Esophagus muscularis mucosa (tissue), 3 donors: ENCODE results near the gene CD28.

Experiments
- POLR2A ChIP-seq: fragments of 450-650 bp; IDR thresholded peaks from one replicate; pipeline ENCODE4 v1.6.1; 2017; ENCODE audit warnings: antibody characterized with exemption, moderate library complexity, mild to moderate bottlenecking, low read depth
- POLR2AphosphoS5 ChIP-seq, 2 donors: sonication (generic); formaldehyde crosslinking; IDR thresholded peaks; one replicate each; pipeline ENCODE4 v1.6.1; 2017; ENCODE audit warnings: antibody characterized with exemption in 2 of 2
- TF ChIP-seq, protein P1 (sequence below), 3 experiments: fragments of 200-600 bp in 2 of 3; fragments of 450-650 bp in 1 of 3; sonication (generic) in 2 of 3; IDR thresholded peaks; one replicate each; pipeline ENCODE4 v1.5.1; 2017 to 2019; ENCODE audit warnings: antibody characterized with exemption in 3 of 3, mild to moderate bottlenecking in 2 of 3, moderate library complexity in 1 of 3

DNA sequence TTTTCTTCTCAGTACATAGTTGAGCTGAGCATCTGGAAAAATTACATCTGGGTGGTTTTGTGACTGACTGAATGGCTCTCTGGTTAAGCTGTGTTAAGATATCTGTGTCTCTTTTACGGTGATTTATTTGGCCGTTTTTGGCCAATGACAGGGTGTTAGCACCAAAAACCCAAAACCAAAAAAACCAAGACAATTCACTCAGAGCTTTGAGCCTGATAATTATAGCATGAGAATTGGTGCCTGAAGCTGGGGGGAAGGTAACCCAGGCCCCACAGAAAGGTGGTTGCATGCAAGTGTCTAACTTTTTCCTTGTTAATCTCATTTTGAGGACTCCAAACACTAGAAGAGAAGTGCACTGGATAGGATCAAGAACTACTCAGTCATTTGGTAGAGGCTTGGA is 4.5 kb downstream of the CD28 start:
- no peak for TF ChIP-seq POLR2A
- TF ChIP-seq, protein P1, sequence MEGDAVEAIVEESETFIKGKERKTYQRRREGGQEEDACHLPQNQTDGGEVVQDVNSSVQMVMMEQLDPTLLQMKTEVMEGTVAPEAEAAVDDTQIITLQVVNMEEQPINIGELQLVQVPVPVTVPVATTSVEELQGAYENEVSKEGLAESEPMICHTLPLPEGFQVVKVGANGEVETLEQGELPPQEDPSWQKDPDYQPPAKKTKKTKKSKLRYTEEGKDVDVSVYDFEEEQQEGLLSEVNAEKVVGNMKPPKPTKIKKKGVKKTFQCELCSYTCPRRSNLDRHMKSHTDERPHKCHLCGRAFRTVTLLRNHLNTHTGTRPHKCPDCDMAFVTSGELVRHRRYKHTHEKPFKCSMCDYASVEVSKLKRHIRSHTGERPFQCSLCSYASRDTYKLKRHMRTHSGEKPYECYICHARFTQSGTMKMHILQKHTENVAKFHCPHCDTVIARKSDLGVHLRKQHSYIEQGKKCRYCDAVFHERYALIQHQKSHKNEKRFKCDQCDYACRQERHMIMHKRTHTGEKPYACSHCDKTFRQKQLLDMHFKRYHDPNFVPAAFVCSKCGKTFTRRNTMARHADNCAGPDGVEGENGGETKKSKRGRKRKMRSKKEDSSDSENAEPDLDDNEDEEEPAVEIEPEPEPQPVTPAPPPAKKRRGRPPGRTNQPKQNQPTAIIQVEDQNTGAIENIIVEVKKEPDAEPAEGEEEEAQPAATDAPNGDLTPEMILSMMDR (IDR thresholded peaks at IDR 0.05) = no peak
- TF ChIP-seq POLR2AphosphoS5 (IDR thresholded peaks at IDR 0.05) = no peak
